Lower leg skin (tissue), 3 donors: ENCODE results near the gene HOXA7.

Experiments
- CTCF ChIP-seq, 3 donors: fragments of 450-650 bp; IDR thresholded peaks; one replicate each; pipeline ENCODE4 v1.5.1; 2016; ENCODE audit warnings: antibody characterized with exemption in 3 of 3, mild to moderate bottlenecking in 3 of 3, moderate library complexity in 2 of 3
- POLR2A ChIP-seq, 2 donors: fragments of 450-650 bp; IDR thresholded peaks; one replicate each; pipeline ENCODE4 v1.6.1; 2016 to 2017; ENCODE audit warnings: antibody characterized with exemption in 2 of 2, mild to moderate bottlenecking in 1 of 2, moderate library complexity in 1 of 2

DNA sequence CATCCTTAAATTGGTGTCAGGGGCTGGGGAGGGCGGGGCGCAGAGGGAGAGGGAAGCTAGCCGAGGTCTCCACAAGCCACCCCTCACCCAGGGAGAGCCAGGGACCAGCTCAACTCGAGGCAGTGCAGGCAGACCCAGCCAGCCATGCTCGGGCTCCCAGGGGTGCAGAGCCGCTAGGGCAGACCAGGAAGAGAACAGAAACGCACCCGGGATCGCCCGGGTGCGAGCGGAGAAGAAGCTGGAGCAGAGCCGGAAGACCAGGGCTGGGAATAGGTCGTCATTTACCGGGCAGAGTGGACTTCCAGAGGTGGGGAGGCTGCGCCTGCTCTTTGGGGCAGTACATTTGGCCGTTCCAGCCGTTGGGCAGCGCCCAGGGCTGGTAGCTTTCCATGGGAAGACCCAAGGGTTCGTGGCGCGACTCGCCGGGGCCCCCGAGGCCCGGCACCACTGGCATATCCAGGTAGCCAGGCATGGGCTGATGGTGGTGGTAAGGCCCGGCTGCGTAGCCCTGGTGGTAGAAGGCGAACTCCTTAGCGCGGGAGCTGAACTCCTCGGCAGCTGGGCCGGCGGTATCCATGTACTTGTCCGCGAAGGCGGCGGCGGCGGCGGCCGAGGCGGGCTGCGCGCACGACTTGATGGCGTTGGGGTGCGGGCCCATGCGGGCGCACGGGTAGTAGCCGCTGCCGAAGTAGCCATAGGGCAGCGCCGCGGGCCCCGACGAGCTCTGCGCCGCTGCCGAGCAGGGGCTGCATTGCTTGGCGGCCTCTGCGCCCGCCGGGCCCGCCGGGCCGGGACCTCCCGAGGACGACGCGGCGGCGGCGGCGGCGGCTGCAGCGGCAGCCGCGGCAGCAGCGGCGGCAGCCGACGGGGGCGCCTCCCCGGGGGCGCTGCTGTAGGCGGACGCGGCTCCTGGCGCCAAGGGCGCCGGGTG, 42.7 kb upstream of the HOXA7 start:
- no peak for TF ChIP-seq POLR2A (IDR thresholded peaks at IDR 0.05)
- no peak for TF ChIP-seq CTCF (IDR thresholded peaks at IDR 0.05)
